Umbilical cord (tissue), 2 donors: Measurements from ENCODE around the gene APOBR. TPM values are rescaled to one million over a fixed set of nuclear protein-coding genes. Genes with fewer than 3 reads are reported as not detected.
"Not testable (repeated sequence)": the region's sequence is repeated elsewhere in the genome, so short reads cannot be mapped to it uniquely, and the experiment has no call there.

Experiments used
- DNase-seq: peaks from one replicate; pipeline ENCODE4 v3.0.0-alpha.2; 2015; ENCODE audit warnings: low spot score
- total RNA-seq: library from RNA; depleted of rRNA; stranded (reverse); fragments of >200 nt; gene quantifications from one replicate; pipeline ENCODE4 v1.2.3, GENCODE V29; 2014; ENCODE audit warnings: low replicate concordance; ENCODE audit not compliant: insufficient read depth

APOBR gene
- total RNA-seq = 0.72 TPM

DNA sequence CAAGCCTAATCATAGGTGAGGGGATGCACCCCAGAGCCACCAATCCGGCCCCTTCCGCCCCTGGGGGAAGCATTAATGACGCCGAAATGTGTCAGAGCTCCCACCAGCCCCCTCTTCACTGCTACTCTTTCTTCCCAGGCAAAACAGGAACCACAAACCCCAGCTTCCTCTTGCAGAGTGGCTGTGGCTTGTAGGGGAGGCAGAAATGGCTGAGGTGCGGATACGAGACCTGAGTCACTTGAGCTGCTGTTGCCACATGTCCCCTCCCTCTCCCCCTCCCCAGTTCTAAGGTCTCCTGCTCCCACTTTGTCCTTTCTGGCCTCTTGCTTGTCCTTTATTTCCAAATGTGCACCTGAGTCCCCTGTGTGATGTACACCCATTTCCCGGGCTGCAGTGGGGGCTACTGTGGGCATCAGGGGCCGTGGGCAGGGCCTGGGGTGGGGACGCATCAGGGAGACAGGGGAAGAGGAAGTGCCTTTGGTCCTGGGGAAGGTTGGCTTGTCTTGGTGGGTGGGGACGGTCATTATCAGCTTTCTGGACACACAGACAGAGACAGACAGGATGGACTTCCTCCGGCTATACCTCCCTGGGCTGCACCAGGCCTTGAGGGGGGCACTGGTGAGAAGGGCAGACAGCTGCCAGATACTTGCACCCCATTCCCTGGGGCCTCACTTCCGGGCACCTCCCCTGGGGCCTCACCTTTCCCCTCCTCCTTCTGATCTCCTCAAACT is at the start of gene APOBR:
Gene APOBR, plus strand, starts transcription at position 523 of the 731 bp plus-strand sequence. Its CDS starts 39 bp downstream, at position 562.
- peak; percentile 39 for DNase-seq

GRCh38 chr16:28446388-28446787 is 48.1 kb upstream of the APOBR start:
- not testable (repeated sequence) for DNase-seq

- not testable (repeated sequence) for DNase-seq
Observed at GRCh38 chr16:28447081-28447480, 47.4 kb upstream of the APOBR start.

GRCh38 chr16:28473714-28474265 is 20.7 kb upstream of the APOBR start:
- no peak for DNase-seq

- no peak for DNase-seq
Observed at GRCh38 chr16:28475221-28475620, 19.2 kb upstream of the APOBR start.

- DNase-seq = no peak
Observed at GRCh38 chr16:28477311-28477920, 17.0 kb upstream of the APOBR start.

DNA sequence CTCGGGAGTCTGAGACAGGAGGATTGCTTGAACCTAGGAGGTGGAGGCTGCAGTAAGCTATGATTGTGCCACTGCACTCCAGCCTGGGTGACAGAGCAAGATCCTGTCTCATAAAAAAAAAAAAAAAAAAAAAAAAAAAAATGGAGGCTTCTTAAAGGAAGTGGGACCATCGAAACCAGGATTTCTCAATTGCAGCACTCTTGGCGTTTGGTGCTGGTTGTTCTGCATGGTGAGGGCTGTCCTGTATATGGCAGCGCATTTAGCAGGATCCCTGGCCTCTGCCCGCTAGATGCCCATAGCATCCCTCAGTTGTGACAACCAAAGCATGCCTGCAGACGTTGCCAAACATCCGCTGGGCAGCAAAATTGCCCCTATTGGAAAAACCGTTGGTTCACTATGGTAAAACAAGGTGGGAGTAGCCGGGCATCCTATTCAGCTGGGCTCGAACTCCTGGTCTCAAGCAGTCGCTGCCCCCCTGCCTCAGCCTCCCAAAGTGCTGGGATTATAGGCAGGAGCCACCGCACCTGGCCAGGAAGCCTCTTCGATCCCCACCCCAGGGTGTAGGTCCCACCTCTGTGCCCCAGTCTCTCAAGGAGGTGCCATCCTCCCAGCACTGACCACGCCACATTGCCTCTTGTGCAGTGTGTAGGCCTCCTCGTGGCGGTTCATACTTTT is 15.8 kb upstream of the APOBR start:
- DNase-seq = no peak

- no peak for DNase-seq
Observed at GRCh38 chr16:28482026-28482425, 12.4 kb upstream of the APOBR start.

DNA sequence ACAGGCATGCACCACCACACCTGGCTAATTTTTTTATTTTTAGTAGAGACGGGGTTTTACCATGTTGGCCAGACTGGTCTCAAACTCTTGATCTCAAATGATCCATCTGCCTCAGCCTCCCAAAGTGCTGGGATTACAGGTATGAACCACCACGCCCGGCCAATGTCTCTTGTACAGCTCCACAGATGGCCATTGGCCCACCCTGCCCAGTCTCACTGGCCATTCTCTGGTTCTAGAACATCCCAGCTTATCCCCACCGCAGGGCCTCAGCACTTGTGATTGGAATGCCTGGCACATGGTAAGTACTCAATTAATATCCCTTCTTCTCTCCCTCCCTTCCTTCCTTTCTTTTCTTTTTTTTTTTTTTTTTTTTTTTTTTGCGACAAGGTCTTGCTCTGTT is 11.1 kb upstream of the APOBR start:
- not testable (repeated sequence) for DNase-seq

- DNase-seq = no peak
Observed at GRCh38 chr16:28486266-28486665, 8.2 kb upstream of the APOBR start.

DNA sequence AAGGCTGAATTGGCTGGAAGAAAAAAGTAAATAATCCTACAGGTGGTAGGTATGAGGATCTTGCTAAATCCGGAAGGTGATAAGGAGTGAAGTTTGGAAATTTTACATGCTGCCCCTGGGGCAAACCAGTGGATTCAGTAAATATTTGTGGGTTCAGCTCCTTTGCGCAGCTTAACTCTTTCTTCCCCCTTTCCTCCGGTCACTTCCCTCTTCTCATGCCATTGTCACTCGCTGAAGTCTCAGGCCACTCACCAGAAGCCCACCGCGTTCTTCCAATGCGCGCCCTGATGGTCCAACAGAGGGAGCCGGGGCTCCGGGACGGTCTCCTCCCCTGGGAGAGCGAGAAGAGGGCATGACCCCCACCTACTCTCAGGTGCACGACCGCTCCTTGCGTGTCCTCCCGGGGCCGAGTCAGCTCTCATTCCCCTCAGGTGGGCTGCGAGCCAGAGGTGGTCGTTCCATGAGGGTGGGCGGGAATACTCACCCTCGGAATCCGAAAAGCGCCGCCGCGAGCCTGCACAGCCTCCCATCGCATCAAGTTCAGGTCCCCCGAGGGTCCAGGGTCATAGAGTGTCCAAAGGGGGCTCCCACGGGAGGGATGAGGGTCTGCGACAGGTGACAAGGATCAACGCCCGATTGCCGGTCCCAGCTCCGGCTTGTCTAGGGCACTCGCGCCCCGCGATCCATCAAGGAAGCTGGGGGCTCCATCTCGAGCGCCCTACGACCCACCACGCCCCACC is 3.0 kb upstream of the APOBR start:
- peak; percentile 40 for DNase-seq

DNA sequence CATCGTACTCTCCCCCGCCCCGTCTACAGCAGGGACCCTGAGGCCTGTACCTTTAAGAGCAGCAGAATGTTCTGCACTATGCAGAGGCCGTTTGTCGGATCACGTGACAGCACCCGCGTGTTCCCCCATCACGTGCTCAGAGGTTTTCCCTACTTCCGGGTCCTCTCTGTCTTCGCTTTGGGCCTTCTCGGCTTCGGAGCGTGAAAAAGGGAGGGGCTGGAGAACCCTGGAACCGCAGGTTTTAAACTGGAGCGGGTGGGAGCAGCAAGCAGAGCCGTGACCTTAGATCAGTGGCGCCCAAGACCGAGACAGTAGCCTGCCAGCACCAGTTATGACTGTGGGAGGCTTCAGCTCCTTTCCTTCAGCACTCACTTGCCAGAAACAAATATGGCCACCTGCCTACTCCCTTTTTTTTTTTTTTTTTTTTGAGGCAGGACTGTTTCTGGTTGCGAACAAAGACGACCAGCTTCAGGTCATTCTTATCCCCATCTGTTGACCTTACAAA is 2.4 kb upstream of the APOBR start, which contains the start of gene CLN3:
Gene CLN3, minus strand, starts transcription at position 105 of the 505 bp plus-strand sequence. CDS start 315 bp downstream, outside the sequence.
- peak; percentile 98 for DNase-seq

DNA sequence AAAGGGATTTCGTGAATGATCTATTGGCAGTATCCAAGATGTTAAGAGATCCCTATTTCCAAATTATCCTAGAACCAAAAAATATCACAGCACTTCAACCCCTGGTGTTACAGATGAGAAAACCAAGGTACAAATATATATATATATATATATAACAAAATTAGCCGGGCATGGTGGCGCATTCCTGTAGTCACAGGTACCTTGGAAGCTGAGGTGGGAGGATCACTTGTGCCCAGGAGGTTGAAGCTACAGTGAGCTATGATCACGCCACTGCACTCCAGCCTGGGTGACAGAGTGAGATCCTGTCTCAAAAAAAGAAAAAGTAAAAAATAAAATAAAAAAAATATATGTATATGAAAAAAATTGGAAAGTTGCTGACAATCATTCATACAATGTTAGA is 1.9 kb upstream of the APOBR start:
- no peak for DNase-seq

DNA sequence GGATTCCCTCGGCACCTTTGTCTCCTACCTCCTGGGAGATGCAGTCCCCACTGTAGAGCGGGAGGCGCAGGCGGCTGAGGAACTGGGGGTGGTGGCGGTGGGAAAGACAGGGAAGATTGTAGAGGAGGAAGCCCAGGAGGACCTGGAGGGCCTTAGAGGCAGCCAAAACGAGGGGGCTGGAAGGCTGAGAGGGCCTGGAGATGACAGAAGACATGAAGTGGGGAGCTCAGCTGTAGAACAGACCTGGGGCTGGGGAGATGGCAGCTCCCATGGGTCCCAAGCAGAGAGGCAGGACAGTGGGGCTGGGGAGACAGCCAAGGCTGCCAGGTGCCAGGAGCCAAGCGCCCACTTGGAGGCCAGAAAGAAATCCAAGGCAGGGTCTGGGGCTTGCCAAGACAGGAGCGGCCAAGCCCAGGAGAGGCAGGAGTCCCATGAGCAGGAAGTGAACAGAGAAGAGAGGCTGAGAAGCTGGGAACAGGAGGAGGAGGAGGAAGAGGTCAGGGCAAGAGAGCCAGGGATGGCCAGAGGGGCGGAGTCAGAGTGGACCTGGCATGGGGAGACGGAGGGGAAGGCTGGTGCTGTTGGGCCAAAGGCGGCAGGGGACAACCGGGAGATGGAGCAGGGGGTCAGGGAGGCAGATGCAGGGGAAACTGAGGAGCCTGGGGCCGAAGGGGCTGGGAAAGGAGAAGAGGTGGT is 803 bp downstream of the APOBR start:
- no peak for DNase-seq

- DNase-seq = no peak
Observed at GRCh38 chr16:28495795-28496749, 1.6 kb downstream of the APOBR start.

- DNase-seq = no peak
Observed at GRCh38 chr16:28496844-28497243, 2.4 kb downstream of the APOBR start.

DNA sequence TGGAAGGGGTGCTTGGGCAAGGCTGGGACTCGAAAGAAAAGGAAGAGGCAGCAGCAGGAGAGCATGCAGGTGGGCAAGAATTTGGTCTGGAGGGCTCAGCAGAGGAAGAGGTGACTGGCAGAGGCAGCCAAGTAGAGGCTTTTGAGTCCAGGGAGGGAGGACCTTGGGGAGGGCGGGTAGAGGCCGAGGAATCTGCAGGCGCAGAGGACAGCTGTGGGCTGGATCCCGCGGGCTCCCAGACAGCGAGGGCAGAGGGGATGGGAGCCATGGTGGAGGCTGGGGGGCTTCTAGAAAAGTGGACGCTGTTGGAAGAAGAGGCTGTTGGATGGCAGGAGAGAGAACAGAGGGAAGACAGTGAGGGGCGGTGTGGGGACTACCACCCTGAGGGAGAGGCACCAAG is 2.9 kb downstream of the APOBR start:
- DNase-seq = no peak

GRCh38 chr16:28497861-28498599 is 3.6 kb downstream of the APOBR start:
- DNase-seq = no peak
